K562 (cell line): Measurements from ENCODE around the gene RNF217. TPM values are rescaled to one million over a fixed set of nuclear protein-coding genes. Genes with fewer than 3 reads are reported as not detected.

Experiments
- ADNP ChIP-seq: fragments of 200-800 bp; sonication (Bioruptor generic); IDR thresholded peaks from 2 replicates; pipeline ENCODE4 v1.6.1; 2016; ENCODE audit warnings: missing genetic modification characterization, missing compliant biosample characterization
- BRD9 ChIP-seq: fragments of 450-650 bp; IDR thresholded peaks from 2 replicates; pipeline ENCODE4 v1.6.1; 2018; ENCODE audit warnings: low read depth; ENCODE audit not compliant: partially characterized antibody
- CBX5 ChIP-seq: IDR thresholded peaks from 2 replicates; pipeline ENCODE4 v1.6.1; 2014; ENCODE audit warnings: low read depth, borderline replicate concordance
- DLX4 ChIP-seq: fragments of 250-450 bp; sonication (Bioruptor Pico); IDR thresholded peaks from 2 replicates; pipeline ENCODE4 v1.6.1; 2021; ENCODE audit warnings: mild to moderate bottlenecking
- E2F6 ChIP-seq, 2 experiments: IDR thresholded peaks; 2 replicates each; pipeline ENCODE4 v1.6.1; 2011; ENCODE audit warnings: borderline replicate concordance in 1 of 2, control low read depth in 1 of 2, low read depth in 1 of 2, low read length in 1 of 2, mild to moderate bottlenecking in 1 of 2, mixed read lengths in 1 of 2, moderate library complexity in 1 of 2; ENCODE audit not compliant: insufficient read depth in 1 of 2, insufficient read length in 1 of 2, poor library complexity in 1 of 2, severe bottlenecking in 1 of 2; ENCODE audit errors: extremely low read depth in 1 of 2
- HDAC3 ChIP-seq: fragments of 450-650 bp; IDR thresholded peaks from 2 replicates; pipeline ENCODE4 v1.6.1; 2018; ENCODE audit warnings: borderline replicate concordance, mild to moderate bottlenecking, moderate library complexity; ENCODE audit not compliant: partially characterized antibody
- HNRNPK ChIP-seq: fragments of 200-400 bp; formaldehyde crosslinking; IDR thresholded peaks from one replicate; pipeline ENCODE4 v1.6.1; 2018; ENCODE audit warnings: mild to moderate bottlenecking, low read depth, low read length; ENCODE audit not compliant: poor library complexity, severe bottlenecking
- IRF2 ChIP-seq: sonication (generic); formaldehyde crosslinking; IDR thresholded peaks from 2 replicates; pipeline ENCODE4 v1.8.1; 2022; ENCODE audit warnings: mild to moderate bottlenecking, missing genetic modification reagents
- JUND ChIP-seq, 2 experiments: IDR thresholded peaks; 2 replicates in 1 of 2; 3 replicates in 1 of 2; pipeline ENCODE4 v1.6.1; 2011; ENCODE audit warnings: borderline replicate concordance in 2 of 2, low read depth in 2 of 2, low read length in 2 of 2, improper control_type of control experiment in 1 of 2, missing biosample characterization in 1 of 2, missing genetic modification characterization in 1 of 2, missing genetic modification reagents in 1 of 2
- KAT8 ChIP-seq: fragments of 450-650 bp; IDR thresholded peaks from 2 replicates; pipeline ENCODE4 v1.6.1; 2016; ENCODE audit warnings: low read depth, mild to moderate bottlenecking
- NFE2 ChIP-seq: IDR thresholded peaks from 2 replicates; pipeline ENCODE4 v1.6.1; 2014; ENCODE audit warnings: antibody characterized with exemption, low read depth
- PCBP1 ChIP-seq: fragments of 200-400 bp; formaldehyde crosslinking; IDR thresholded peaks from 2 replicates; pipeline ENCODE4 v1.6.1; 2018; ENCODE audit warnings: mild to moderate bottlenecking, low read depth, low read length; ENCODE audit not compliant: poor library complexity, severe bottlenecking
- POLR2AphosphoS5 ChIP-seq: IDR thresholded peaks from 2 replicates; pipeline ENCODE4 v1.6.1; 2011; ENCODE audit warnings: mild to moderate bottlenecking, low read depth, low read length, moderate library complexity; ENCODE audit not compliant: control insufficient read depth, insufficient read depth
- RNF2 ChIP-seq: sonication (generic); IDR thresholded peaks from 2 replicates; pipeline ENCODE4 v1.6.1; 2016
- SIX5 ChIP-seq, 2 experiments: IDR thresholded peaks; 2 replicates each; pipeline ENCODE4 v1.6.1; 2011; ENCODE audit warnings: low read length in 2 of 2, borderline replicate concordance in 1 of 2, low read depth in 1 of 2, mild to moderate bottlenecking in 1 of 2, moderate library complexity in 1 of 2; ENCODE audit not compliant: insufficient read depth in 1 of 2
- SMARCB1 ChIP-seq: IDR thresholded peaks from 2 replicates; pipeline ENCODE4 v1.6.1; 2011; ENCODE audit warnings: improper control_type of control experiment, low read depth; ENCODE audit not compliant: insufficient read length
- TARDBP ChIP-seq: fragments of 450-650 bp; IDR thresholded peaks from 2 replicates; pipeline ENCODE4 v1.6.1; 2016
- TRIM24 ChIP-seq, 2 experiments: fragments of 450-650 bp; IDR thresholded peaks; 2 replicates each; pipeline ENCODE4 v1.6.1; 2016
- UBTF ChIP-seq, 2 experiments: IDR thresholded peaks; 2 replicates each; pipeline ENCODE4 v1.6.1; 2012; ENCODE audit warnings: improper control_type of control experiment in 2 of 2, low read depth in 2 of 2, low read length in 2 of 2, borderline replicate concordance in 1 of 2
- YBX1 ChIP-seq: fragments of 450-650 bp; IDR thresholded peaks from 2 replicates; pipeline ENCODE4 v1.7.1; 2016; ENCODE audit warnings: mild to moderate bottlenecking
- ZC3H11A ChIP-seq: IDR thresholded peaks from 2 replicates; pipeline ENCODE4 v1.6.1; 2012; ENCODE audit warnings: low read depth, low read length, improper control_type of control experiment
- ZFX ChIP-seq: sonication (generic); formaldehyde crosslinking; IDR thresholded peaks from 2 replicates; pipeline ENCODE4 v1.8.0; 2022; ENCODE audit warnings: mild to moderate bottlenecking, missing genetic modification reagents, moderate library complexity
- ZNF121 ChIP-seq: sonication (generic); formaldehyde crosslinking; conservative IDR thresholded peaks from 2 replicates; pipeline ENCODE4 v1.8.0; 2022; ENCODE audit warnings: missing genetic modification reagents
- ZNF316 ChIP-seq: fragments of 450-650 bp; IDR thresholded peaks from 2 replicates; pipeline ENCODE4 v1.6.1; 2016
- ZNF354B ChIP-seq: fragments of 250-450 bp; sonication (Bioruptor Pico); IDR thresholded peaks from 2 replicates; pipeline ENCODE4 v1.4.0; 2020
- ZNF408 ChIP-seq: fragments of 250-450 bp; sonication (Bioruptor Pico); IDR thresholded peaks from 2 replicates; pipeline ENCODE4 v1.4.0; 2020; ENCODE audit warnings: low read depth, mild to moderate bottlenecking, moderate library complexity
- ZNF41 ChIP-seq: fragments of 250-450 bp; sonication (Bioruptor Pico); conservative IDR thresholded peaks from 2 replicates; pipeline ENCODE4 v1.4.0; 2020; ENCODE audit warnings: mild to moderate bottlenecking
- polyA plus RNA-seq, 8 experiments: library from polyadenylated mRNA; depleted of rRNA in 4 of 8; stranded (reverse) in 5 of 8; unstranded in 3 of 8; fragments of >200 nt; fragmentation: Nextera tagmentation in 2 of 8; fragmentation: Illumina TruSeq in 1 of 8; extraction: Ambion mirVana in 2 of 8; extraction: Trizol in 1 of 8; gene quantifications; 2 replicates each; pipeline versions ENCODE4 v1.2.1 to v1.2.3, GENCODE V29; 2011 to 2014; ENCODE audit warnings: inconsistent platforms in 1 of 8, missing spikeins in 1 of 8
- total RNA-seq, 7 experiments: library from RNA; depleted of rRNA in 6 of 7; stranded (reverse); fragments of >200 nt in 6 of 7; fragmentation: Illumina TruSeq in 2 of 7; extraction: Trizol in 2 of 7; gene quantifications; 2 replicates each; pipeline versions ENCODE4 v1.2.1 to v1.2.3, GENCODE V29; 2011 to 2021; ENCODE audit warnings: low replicate concordance in 1 of 7

Gene RNF217
- total and polyA plus RNA-seq, 9 of the 15 experiments (the other 6 are each of a cell fraction or from before 2014, with no cell fraction given), result 2.9 to 25.6 (median 12.0) TPM

GRCh38 chr6:124984668-124985338 is 22.6 kb downstream of the RNF217 start (continued):
- no peak for TF ChIP-seq ZC3H11A
- TF ChIP-seq TRIM24 (IDR thresholded peaks at IDR 0.05), result no peak
- no peak for TF ChIP-seq HNRNPK
- TF ChIP-seq BRD9, result no peak
- peak; percentile 72 for TF ChIP-seq NFE2
- TF ChIP-seq IRF2, result no peak
- no peak for TF ChIP-seq ZNF41 (CRISPR knock-in tag)
- TF ChIP-seq UBTF (IDR thresholded peaks at IDR 0.05; ENCODE audit: borderline replicate concordance in 1 of 2, low read depth in 2 of 2, low read length in 2 of 2), result no peak
- no peak for TF ChIP-seq HDAC3
- TF ChIP-seq ZNF354B (CRISPR knock-in tag), result no peak
- no peak for TF ChIP-seq YBX1
- no peak for TF ChIP-seq SIX5 (IDR thresholded peaks at IDR 0.05; ENCODE audit: borderline replicate concordance in 1 of 2, insufficient read depth in 1 of 2, low read depth in 1 of 2, low read length in 2 of 2)
- TF ChIP-seq E2F6 (IDR thresholded peaks at IDR 0.05; ENCODE audit: borderline replicate concordance in 1 of 2, extremely low read depth in 1 of 2, insufficient read depth in 1 of 2, insufficient read length in 1 of 2, low read depth in 1 of 2, low read length in 1 of 2, poor library complexity in 1 of 2, severe bottlenecking in 1 of 2), result no peak
- no peak for TF ChIP-seq ZFX
- no peak for TF ChIP-seq JUND (IDR thresholded peaks at IDR 0.05; ENCODE audit: borderline replicate concordance, low read depth, low read length)
- TF ChIP-seq JUND (tag; IDR thresholded peaks at IDR 0.05; ENCODE audit: borderline replicate concordance, low read depth, low read length), result no peak
- no peak for TF ChIP-seq POLR2AphosphoS5
- TF ChIP-seq ZNF121, result no peak
- TF ChIP-seq ZNF316, result peak; percentile 93
- no peak for TF ChIP-seq RNF2
- no peak for TF ChIP-seq DLX4
- TF ChIP-seq SMARCB1, result no peak
- no peak for TF ChIP-seq KAT8
- no peak for TF ChIP-seq ADNP (tag)
- no peak for TF ChIP-seq CBX5
- no peak for TF ChIP-seq ZNF408 (CRISPR knock-in tag)
- no peak for TF ChIP-seq TARDBP
- TF ChIP-seq PCBP1, result no peak
